D721Med (cell line): ENCODE data around the gene NOC4L.

Source experiments
- DNase-seq: peaks from one replicate; pipeline ENCODE4 v3.0.0; 2011; ENCODE audit warnings: low spot score; ENCODE audit not compliant: insufficient read length
- FAIRE-seq: peaks from 2 replicates; lab custom pipeline; 2011; peaks lifted over from hg19 to GRCh38; lab: Jason Lieb, UNC
- CTCF ChIP-seq: IDR thresholded peaks from 2 replicates; pipeline ENCODE4 v1.5.1; 2012; ENCODE audit warnings: mild to moderate bottlenecking, control low read depth; ENCODE audit not compliant: insufficient read depth; ENCODE audit errors: missing control alignments

Gene NOC4L

DNA sequence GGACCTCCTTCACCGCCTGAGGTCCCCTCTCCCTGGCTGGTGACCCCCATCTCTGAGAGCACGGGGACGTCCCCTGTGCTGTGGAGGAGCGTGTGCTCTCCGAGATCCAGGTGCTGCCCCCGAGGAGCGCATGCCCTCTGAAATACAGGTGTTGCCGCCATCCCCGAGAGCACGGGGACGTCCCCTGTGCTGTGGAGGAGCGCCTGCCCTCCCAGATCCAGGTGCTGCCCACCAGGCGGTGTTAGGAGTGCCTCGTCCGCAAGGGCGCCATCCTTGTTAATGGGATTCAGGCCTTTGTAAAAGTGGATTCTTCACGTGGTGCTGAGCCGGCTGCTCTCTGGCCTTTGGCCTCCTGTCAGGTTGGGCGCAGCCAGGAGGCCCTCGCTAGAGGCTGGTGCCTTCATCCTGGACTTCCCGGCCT lies 10.1 kb downstream of the NOC4L start:
- no peak for FAIRE-seq
- DNase-seq = no peak
- TF ChIP-seq CTCF = no peak

DNA sequence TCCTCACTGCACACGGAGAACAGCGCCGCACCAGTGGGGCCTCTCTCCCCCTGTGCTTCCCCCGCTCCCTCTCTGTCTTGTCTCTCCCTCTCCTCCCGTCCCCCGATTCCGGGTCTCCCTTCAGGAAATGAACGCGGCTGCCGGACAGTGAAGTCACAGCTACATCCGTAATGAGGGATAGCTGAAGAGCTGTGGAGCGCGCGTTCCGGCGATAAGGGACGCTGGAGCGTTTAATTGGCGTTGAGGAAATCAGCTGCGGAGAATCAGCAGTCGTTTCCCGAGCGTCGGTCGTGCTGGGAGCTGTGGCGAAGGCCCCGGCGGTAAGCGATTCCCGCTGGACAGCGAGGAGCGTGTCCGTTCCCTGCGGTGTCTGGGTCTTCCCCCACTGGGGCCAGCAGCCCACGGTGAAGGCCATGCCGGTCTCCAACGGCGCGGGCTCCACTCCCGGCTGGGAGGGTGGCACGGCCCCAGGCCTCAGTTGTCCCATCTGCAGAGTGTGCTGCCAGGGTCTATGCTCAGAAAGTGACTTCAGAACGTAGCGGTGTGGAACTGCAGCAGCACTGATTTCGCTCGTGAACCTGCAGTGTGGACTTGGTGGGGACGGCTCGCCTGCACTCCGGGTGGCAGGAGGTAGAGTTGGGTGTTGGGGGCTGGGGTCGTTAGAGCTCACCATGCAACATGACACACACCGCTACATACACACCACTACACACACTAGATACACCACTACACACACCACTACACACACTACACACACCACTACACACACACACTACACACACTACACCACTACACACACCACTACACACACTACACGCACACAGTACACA lies 10.9 kb downstream of the NOC4L start:
- DNase-seq = no peak

DNA sequence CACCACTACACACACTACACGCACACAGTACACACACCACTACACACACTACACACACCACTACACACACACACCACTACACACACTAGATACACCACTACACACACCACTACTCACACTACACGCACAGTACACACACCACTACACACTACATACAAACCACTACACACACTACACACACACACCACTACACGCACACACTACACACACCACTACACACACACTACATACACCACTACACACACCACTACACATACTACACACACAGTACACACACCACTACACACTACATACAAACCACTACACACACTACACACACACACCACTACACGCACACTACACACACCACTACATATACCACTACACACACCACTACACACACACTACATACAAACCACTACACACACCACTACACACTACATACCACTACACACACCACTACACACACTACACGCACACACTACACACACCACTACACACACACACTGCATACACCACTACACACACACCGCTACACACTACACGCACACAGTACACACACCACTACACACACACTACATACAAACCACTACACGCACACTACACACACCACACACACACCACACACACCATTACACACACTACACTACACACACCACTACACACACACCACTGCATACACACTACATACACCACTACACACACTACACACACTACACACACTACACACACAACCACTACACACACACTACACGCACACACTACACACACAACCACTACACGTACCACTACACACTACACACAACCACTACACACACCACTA lies 11.7 kb downstream of the NOC4L start:
- TF ChIP-seq CTCF = no peak
- FAIRE-seq (no peak), DNase-seq (no peak)

More for the DNA sequence above, 10.9 kb downstream of the NOC4L start:
- TF ChIP-seq CTCF = no peak
- no peak for FAIRE-seq

DNA sequence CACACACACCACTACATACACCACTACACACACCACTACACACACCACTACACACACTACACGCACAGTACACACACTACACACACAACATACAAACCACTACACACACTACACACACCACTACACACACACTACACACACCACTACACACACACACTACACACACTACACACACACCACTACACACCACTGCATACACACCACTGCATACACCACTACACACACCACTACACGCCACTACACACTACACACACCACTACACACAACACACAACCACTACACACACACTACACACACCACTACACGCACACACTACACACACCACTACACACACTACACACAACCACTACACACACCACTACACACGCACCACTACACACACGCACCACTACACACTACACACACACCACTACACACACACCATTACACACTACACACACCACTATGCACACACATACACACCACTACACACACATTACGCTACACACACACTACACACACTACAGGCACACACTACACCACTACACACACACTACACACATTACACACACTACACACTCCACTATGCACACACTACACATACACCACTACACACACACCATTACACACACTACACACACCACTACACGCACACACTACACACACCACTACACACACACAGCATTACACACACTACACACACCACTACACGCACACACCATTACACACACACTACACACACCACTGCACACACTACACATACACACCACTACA lies 12.5 kb downstream of the NOC4L start:
- no peak for TF ChIP-seq CTCF
- DNase-seq = no peak
- FAIRE-seq = no peak

DNA sequence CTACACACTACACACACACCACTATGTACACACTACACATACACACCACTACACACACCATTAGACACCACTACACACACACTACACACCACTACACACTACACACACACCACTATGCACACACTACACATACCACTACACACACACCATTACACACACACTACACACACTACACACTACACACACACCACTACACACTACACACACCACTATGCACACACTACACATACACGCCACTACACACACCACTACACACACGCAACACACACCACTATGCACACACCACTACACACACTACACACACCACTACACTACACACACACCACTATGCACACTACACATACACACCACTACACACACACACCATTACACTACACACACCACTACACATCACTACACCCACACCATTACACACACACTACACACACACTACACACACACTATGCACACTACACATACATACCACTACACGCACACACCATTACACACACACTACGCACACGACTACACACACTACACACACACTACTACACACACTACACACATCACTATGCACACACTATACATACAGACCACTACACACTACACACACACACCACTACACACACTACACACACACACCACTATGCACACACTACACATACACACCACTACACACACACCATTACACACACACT lies 13.6 kb downstream of the NOC4L start:
- FAIRE-seq = no peak

More for the DNA sequence above, 13.6 kb downstream of the NOC4L start:
- DNase-seq = no peak
- no peak for TF ChIP-seq CTCF
